RCC 7860 (cell line): ENCODE measurements around the gene CASTOR2.
"Not testable (repeated sequence)": the region's sequence is repeated elsewhere in the genome, so short reads cannot be mapped to it uniquely, and the experiment has no call there.

ENCODE experiments used
- DNase-seq: peaks from one replicate; pipeline ENCODE4 v3.0.0-alpha.2; 2015; ENCODE audit warnings: low spot score
- FAIRE-seq: peaks from 2 replicates; lab custom pipeline; 2012; peaks lifted over from hg19 to GRCh38; lab: Jason Lieb, UNC

The CASTOR2 gene

GRCh38 chr7:74993121-74993520 is 28.6 kb downstream of the CASTOR2 start:
- FAIRE-seq, result no peak
- no peak for DNase-seq

- not testable (repeated sequence) for FAIRE-seq, DNase-seq
Measured at GRCh38 chr7:74994869-74995543, 30.5 kb downstream of the CASTOR2 start.

GRCh38 chr7:74996361-74996760 is 31.9 kb downstream of the CASTOR2 start:
- not testable (repeated sequence) for FAIRE-seq, DNase-seq

- DNase-seq, FAIRE-seq: not testable (repeated sequence)
Measured at GRCh38 chr7:74997811-74998210, 33.3 kb downstream of the CASTOR2 start.

GRCh38 chr7:75001356-75001755 is 36.9 kb downstream of the CASTOR2 start:
- FAIRE-seq, DNase-seq: not testable (repeated sequence)

- DNase-seq, result no peak
- no peak for FAIRE-seq
Measured at GRCh38 chr7:75010036-75010435, 45.5 kb downstream of the CASTOR2 start.

- DNase-seq, result no peak
- no peak for FAIRE-seq
Measured at GRCh38 chr7:75017832-75018231, 53.3 kb downstream of the CASTOR2 start.

GRCh38 chr7:75018570-75019364 is 54.3 kb downstream of the CASTOR2 start:
- no peak for FAIRE-seq
- no peak for DNase-seq

GRCh38 chr7:75019800-75020199 is 55.3 kb downstream of the CASTOR2 start:
- FAIRE-seq (no peak), DNase-seq (no peak)

GRCh38 chr7:75024922-75025321 is 60.4 kb downstream of the CASTOR2 start:
- DNase-seq (no peak), FAIRE-seq (no peak)

GRCh38 chr7:75028299-75028698 is 63.8 kb downstream of the CASTOR2 start:
- DNase-seq (no peak), FAIRE-seq (no peak)

- FAIRE-seq (no peak), DNase-seq (no peak)
Measured at GRCh38 chr7:75033064-75033463, 68.6 kb downstream of the CASTOR2 start.

- no peak for DNase-seq
- FAIRE-seq, result no peak
Measured at GRCh38 chr7:75033826-75034225, 69.3 kb downstream of the CASTOR2 start.

GRCh38 chr7:75038508-75038907 is 74.0 kb downstream of the CASTOR2 start:
- no peak for DNase-seq
- FAIRE-seq, result no peak

- FAIRE-seq, result no peak
- DNase-seq, result no peak
Measured at GRCh38 chr7:75039166-75039565, 74.7 kb downstream of the CASTOR2 start.

- DNase-seq (no peak), FAIRE-seq (no peak)
Measured at GRCh38 chr7:75039709-75040108, 75.2 kb downstream of the CASTOR2 start.

GRCh38 chr7:75040512-75040911 is 76.0 kb downstream of the CASTOR2 start:
- DNase-seq (no peak), FAIRE-seq (no peak)

- no peak for FAIRE-seq
Measured at GRCh38 chr7:75042286-75042685, 77.8 kb downstream of the CASTOR2 start.

GRCh38 chr7:75042831-75043703 is 78.6 kb downstream of the CASTOR2 start:
- no peak for DNase-seq
- FAIRE-seq, result no peak

More at GRCh38 chr7:75042286-75042685, 77.8 kb downstream of the CASTOR2 start:
- no peak for DNase-seq

GRCh38 chr7:75045881-75046280 is 81.4 kb downstream of the CASTOR2 start:
- FAIRE-seq (no peak), DNase-seq (no peak)
